PC-3 (cell line): ENCODE data around the gene ASPSCR1. TPM values are rescaled to one million over a fixed set of nuclear protein-coding genes. Genes with fewer than 3 reads are reported as not detected.

Experiments used
- ATAC-seq: fragments of 200-7000 bp; cut with Tn5 transposase; 2 replicates; pipeline ENCODE4 v1.9.1; 2020; ENCODE audit warnings: mild to moderate bottlenecking, moderate library complexity
- BruUV-seq: library from RNA; stranded (reverse); fragments of 400-500 nt; replicated peaks from 2 replicates; lab custom pipeline; 2021; lab: Mats Ljungman, UMichigan
- CTCF ChIA-PET: fragments of 300-600 bp; sonication (Branson Sonifier 250); formaldehyde crosslinking; loops from one replicate; lab custom pipeline; 2022; ENCODE audit warnings: antibody characterized with exemption; lab: Charles Lee
- POLR2A ChIA-PET: fragments of 300-600 bp; sonication (Branson Sonifier 250); formaldehyde crosslinking; loops from one replicate; lab custom pipeline; 2022; ENCODE audit warnings: antibody characterized with exemption; ENCODE audit not compliant: unreplicated experiment; lab: Charles Lee
- DNase-seq: peaks from one replicate; pipeline ENCODE4 v3.0.0-alpha.2; 2015
- H2AFZ ChIP-seq: fragments of 300-600 bp; sonication (generic); 2 replicates; pipeline ENCODE4 v1.6.0; 2016; ENCODE audit warnings: antibody characterized with exemption, low read length
- H3F3A ChIP-seq: fragments of 300-600 bp; sonication (generic); one replicate; pipeline ENCODE4 v1.6.0; 2017; ENCODE audit warnings: antibody characterized with exemption, low read length, control low read depth, mild to moderate bottlenecking; ENCODE audit not compliant: unreplicated experiment
- H3K27ac ChIP-seq: fragments of 300-600 bp; sonication (generic); 2 replicates; pipeline ENCODE4 v1.5.1; 2016; ENCODE audit warnings: mild to moderate bottlenecking, low read length
- H3K27me3 ChIP-seq: fragments of 300-600 bp; sonication (generic); 2 replicates; pipeline ENCODE4 v1.6.1; 2016; ENCODE audit warnings: low read length, mixed read lengths
- H3K36me3 ChIP-seq: fragments of 300-600 bp; sonication (generic); 2 replicates; pipeline ENCODE4 v1.6.1; 2016; ENCODE audit warnings: low read depth, mixed run types, low read length, mixed read lengths
- H3K4me1 ChIP-seq: fragments of 300-600 bp; sonication (generic); 2 replicates; pipeline ENCODE4 v1.5.1; 2016; ENCODE audit warnings: low read length; ENCODE audit not compliant: insufficient read depth
- H3K4me2 ChIP-seq: fragments of 300-600 bp; sonication (generic); 2 replicates; pipeline ENCODE4 v1.6.0; 2016; ENCODE audit warnings: low read length
- H3K4me3 ChIP-seq: fragments of 300-600 bp; sonication (generic); 2 replicates; pipeline ENCODE4 v1.5.1; 2016; ENCODE audit warnings: mild to moderate bottlenecking, low read length, mixed read lengths
- H3K79me2 ChIP-seq: fragments of 300-600 bp; sonication (generic); 2 replicates; pipeline ENCODE4 v1.6.1; 2017; ENCODE audit warnings: low read length, mixed read lengths
- H3K9ac ChIP-seq: fragments of 300-600 bp; sonication (generic); 2 replicates; pipeline ENCODE4 v1.6.0; 2016; ENCODE audit warnings: mild to moderate bottlenecking, low read length
- H3K9me2 ChIP-seq: fragments of 300-600 bp; sonication (generic); replicated peaks from 2 replicates; pipeline ENCODE4 v1.6.1; 2016; ENCODE audit warnings: mixed run types, low read length, mixed read lengths
- H3K9me3 ChIP-seq: fragments of 300-600 bp; sonication (generic); 2 replicates; pipeline ENCODE4 v1.6.1; 2016; ENCODE audit warnings: low read length, mixed read lengths
- H4K20me1 ChIP-seq: fragments of 300-600 bp; sonication (generic); 2 replicates; pipeline ENCODE4 v1.6.1; 2016; ENCODE audit warnings: low read length, mixed read lengths
- EZH2 ChIP-seq: fragments of 300-600 bp; sonication (generic); IDR thresholded peaks from one replicate; pipeline ENCODE4 v1.6.1; 2017; ENCODE audit warnings: antibody characterized with exemption, mild to moderate bottlenecking, low read length; ENCODE audit not compliant: unreplicated experiment
- EZH2phosphoT487 ChIP-seq: fragments of 300-600 bp; sonication (generic); IDR thresholded peaks from 2 replicates; pipeline ENCODE4 v1.6.1; 2018; ENCODE audit warnings: mild to moderate bottlenecking, antibody characterized with exemption, low read length, borderline replicate concordance
- intact Hi-C: fragments of 100-400 bp; cut with micrococcal nuclease; formaldehyde crosslinking; loops from 2 replicates; pipeline ENCODE4 v1.9.0; 2023
- total RNA-seq: library from RNA; depleted of rRNA; stranded (reverse); fragments of >200 nt; gene quantifications from 2 replicates; pipeline ENCODE4 v1.2.3, GENCODE V29; 2014
- TF ChIP-seq, protein P1 (sequence below): fragments of 300-600 bp; sonication (generic); conservative IDR thresholded peaks from 2 replicates; pipeline ENCODE4 v1.5.1; 2017; ENCODE audit warnings: antibody characterized with exemption, low read depth, mild to moderate bottlenecking, low read length

ASPSCR1 gene
- total RNA-seq, 1 experiment from 2014 or later, result 31.5 TPM

- no peak overlapping the region for H3K27ac ChIP-seq
- H3F3A ChIP-seq, result no peaks in the 10 kb centered on the region
- peaks cover 22% of the 10 kb centered on the region for H3K27me3 ChIP-seq
- DNase-seq (no peak), ATAC-seq (no peak)
- no peak overlapping the region for H2AFZ ChIP-seq
- no TSS peak for BruUV-seq
- intact Hi-C loops, result no loop called here
- no peaks in the 10 kb centered on the region for H3K9me2 ChIP-seq
- H3K9me3 ChIP-seq, result no peaks in the 10 kb centered on the region
- POLR2A ChIA-PET, result no interaction called here
- no peaks in the 10 kb centered on the region for H3K79me2 ChIP-seq
- TF ChIP-seq, protein P1, sequence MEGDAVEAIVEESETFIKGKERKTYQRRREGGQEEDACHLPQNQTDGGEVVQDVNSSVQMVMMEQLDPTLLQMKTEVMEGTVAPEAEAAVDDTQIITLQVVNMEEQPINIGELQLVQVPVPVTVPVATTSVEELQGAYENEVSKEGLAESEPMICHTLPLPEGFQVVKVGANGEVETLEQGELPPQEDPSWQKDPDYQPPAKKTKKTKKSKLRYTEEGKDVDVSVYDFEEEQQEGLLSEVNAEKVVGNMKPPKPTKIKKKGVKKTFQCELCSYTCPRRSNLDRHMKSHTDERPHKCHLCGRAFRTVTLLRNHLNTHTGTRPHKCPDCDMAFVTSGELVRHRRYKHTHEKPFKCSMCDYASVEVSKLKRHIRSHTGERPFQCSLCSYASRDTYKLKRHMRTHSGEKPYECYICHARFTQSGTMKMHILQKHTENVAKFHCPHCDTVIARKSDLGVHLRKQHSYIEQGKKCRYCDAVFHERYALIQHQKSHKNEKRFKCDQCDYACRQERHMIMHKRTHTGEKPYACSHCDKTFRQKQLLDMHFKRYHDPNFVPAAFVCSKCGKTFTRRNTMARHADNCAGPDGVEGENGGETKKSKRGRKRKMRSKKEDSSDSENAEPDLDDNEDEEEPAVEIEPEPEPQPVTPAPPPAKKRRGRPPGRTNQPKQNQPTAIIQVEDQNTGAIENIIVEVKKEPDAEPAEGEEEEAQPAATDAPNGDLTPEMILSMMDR, result no peak
- TF ChIP-seq EZH2 (no peak), EZH2phosphoT487 (no peak)
- CTCF ChIA-PET, result no interaction called here
- no peak overlapping the region for H3K4me3 ChIP-seq
- H3K36me3 ChIP-seq, result no peaks in the 10 kb centered on the region
- H4K20me1 ChIP-seq, result no peaks in the 10 kb centered on the region
- no peak overlapping the region for H3K9ac ChIP-seq
- no peaks in the 10 kb centered on the region for H3K4me1 ChIP-seq
- H3K4me2 ChIP-seq, result no peak overlapping the region
Measured at GRCh38 chr17:81962499-81963441, 14.7 kb upstream of the ASPSCR1 start.

- no peaks in the 10 kb centered on the region for H4K20me1 ChIP-seq
- H3K9ac ChIP-seq, result no peak overlapping the region
- ChIA-PET CTCF (no interaction called here), POLR2A (interaction anchor here (0.6 kb wide), 1 partner anchor 234 kb away, joined by 13 read pairs; no protein-coding TSS in a partner anchor)
- no peak for TF ChIP-seq EZH2
- TF ChIP-seq EZH2phosphoT487, result no peak
- TF ChIP-seq, protein P1, result no peak
- no peaks in the 10 kb centered on the region for H3K4me1 ChIP-seq
- no TSS peak for BruUV-seq
- intact Hi-C loops, result no loop called here
- peaks cover 13% of the 10 kb centered on the region for H3K27me3 ChIP-seq
- H3K9me2 ChIP-seq, result no peaks in the 10 kb centered on the region
- no peaks in the 10 kb centered on the region for H3K79me2 ChIP-seq
- no peaks in the 10 kb centered on the region for H3K9me3 ChIP-seq
- no peaks in the 10 kb centered on the region for H3F3A ChIP-seq
- no peak overlapping the region for H3K27ac ChIP-seq
- H3K4me2 ChIP-seq, result no peak overlapping the region
- no peak for DNase-seq
- no peak overlapping the region for H2AFZ ChIP-seq
- H3K36me3 ChIP-seq, result no peaks in the 10 kb centered on the region
- H3K4me3 ChIP-seq, result no peak overlapping the region
- no peak for ATAC-seq
Measured at GRCh38 chr17:81964081-81964849, 13.2 kb upstream of the ASPSCR1 start.
